OCI-M2 (cell line): Measurements from ENCODE around the gene TMEM150C.

Experiments
- DNase-seq: peaks from one replicate; lab custom pipeline; 2025; ENCODE audit not compliant: unreplicated experiment; lab: John Stamatoyannopoulos, UW

TMEM150C gene

DNA sequence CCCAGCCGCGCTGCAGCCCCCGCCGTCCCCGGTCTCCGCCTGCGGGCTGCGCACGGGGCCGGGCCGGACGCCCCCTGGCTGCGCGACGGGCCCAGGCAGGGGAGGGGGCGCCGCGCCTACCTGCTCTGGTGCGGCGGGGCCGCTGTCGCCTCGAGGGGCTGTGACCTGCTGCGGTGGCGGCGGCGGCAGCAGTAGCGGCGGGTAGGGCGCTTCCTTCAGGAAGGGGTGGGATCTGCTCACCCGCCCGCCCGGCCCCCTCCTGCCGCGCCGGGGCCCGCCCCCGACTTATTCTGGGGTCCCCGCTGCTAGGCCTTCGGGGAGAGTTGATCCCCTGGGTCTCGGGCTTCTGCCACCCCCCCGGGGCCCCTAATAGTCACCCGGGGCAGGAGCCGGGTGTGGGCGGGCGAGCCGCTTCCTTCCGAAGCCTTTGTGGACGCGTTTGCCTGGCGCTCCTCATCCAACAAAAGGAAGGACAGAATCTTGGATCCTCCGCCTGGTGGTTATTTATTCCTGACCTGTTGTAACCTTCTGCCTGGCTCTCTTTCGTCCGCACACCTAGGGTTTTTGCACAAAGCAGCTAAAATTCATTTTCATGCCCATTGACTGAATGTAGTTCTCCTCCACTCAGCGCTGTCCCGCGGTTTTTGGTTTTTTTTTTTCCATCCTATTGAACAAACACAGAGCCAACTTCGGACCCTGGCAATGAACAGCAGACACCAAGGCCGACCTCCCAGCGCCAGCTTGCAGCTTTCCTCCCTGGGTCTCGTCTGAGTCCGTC lies at the start of gene TMEM150C:
Gene TMEM150C, minus strand, starts transcription at position 203 of the 778 bp plus-strand sequence. CDS start 57,331 bp downstream, outside the sequence.
- DNase-seq, result no peak

DNA sequence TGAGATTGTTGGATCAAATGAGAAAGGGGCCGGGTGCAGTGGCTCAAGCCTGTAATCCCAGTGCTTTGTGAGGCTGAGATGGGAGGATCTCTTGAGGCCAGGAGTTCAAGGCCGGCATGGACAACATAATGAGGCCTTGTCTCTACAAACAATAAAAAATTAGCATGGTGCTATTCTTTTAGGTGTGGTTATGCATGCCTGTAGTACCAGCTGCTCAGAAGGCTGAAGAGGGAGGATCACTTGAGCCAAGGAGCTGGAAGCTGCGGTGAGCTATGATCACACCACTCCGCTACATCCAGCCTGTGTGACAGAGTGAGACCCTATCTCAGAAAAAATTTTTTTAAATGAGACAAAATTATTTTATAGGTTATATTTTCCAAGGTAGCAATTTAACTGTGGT lies 49.7 kb upstream of the TMEM150C start:
- DNase-seq, result no peak

GRCh38 chr4:82610041-82610440 lies 48.3 kb upstream of the TMEM150C start:
- DNase-seq, result no peak

DNA sequence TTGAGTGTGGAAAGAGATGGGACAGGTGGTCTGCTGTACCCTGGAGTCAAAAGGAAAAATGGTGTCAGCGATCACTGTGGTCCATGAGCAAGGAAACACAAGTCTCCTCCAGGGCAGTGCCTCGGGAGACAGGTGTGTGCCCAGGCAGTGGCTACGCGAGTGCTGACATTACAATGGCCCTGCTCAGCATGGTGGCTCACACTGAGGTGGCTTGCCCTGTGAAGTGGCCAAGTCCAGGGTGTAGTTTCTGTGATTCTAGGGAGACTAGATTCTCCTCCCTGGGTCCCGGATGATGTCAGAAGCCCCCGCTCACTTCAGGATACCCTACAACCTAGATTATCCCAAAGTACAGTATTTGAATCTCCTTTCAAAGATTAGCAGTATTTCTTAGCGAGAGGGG lies 44.8 kb upstream of the TMEM150C start:
- DNase-seq, result no peak

GRCh38 chr4:82604522-82604921 lies 42.7 kb upstream of the TMEM150C start:
- DNase-seq, result no peak

DNA sequence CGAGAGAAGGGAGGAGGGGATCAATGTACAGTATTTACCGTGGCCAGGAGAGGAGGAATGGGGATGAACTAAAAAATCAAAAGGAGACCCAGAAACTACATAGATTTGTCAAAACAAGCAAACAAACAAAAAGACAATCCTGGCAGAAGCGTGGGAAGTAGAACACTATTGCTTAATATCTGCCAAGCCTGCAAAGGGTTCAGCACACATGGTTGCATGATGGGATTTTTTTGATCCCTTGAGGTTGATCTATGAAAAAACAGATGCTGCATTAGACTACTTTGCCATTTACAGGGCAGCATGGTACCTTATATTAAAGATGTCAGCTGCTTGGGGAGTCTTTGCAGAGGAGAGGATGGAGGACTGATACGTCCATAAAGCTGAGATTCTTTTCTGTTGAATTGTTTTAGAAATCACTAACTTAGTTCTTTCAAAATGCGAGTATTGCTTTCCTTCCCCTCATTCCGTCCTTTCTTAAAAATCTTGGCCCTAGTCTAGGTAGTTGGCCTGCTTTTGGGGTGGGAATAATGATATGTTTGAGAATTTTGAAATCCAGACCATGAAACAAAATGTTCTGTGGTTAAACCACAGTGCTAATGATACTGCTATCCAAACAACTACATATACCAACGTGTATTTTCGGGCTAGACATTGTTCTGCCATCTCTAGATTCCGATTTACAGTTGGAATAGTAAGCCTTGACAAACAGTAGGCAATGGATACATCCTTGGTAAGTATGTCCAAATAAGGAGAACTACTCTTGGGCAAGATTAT lies 39.6 kb upstream of the TMEM150C start:
- no peak for DNase-seq

- DNase-seq, result no peak
Measured at GRCh38 chr4:82599336-82599735, 37.5 kb upstream of the TMEM150C start.

DNA sequence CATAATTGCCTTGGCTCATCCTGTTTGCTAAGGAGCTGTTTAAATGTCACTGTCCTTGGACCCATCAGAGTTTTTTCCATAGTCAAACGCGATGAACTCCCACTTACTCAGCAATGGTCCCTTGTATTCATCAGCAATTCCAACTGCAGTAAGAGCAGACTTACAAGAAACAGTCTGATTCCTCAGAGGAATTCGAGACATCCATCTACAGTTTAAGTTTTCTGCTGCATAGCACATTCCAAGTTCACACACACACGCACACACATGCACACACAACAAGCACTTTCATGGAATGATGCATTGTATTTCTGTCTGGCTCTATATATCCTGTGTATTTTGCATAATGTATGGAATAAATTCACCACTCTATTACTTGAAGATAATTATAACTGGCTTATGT lies 32.7 kb upstream of the TMEM150C start:
- DNase-seq, result no peak

GRCh38 chr4:82593411-82593810 lies 31.6 kb upstream of the TMEM150C start:
- no peak for DNase-seq

DNA sequence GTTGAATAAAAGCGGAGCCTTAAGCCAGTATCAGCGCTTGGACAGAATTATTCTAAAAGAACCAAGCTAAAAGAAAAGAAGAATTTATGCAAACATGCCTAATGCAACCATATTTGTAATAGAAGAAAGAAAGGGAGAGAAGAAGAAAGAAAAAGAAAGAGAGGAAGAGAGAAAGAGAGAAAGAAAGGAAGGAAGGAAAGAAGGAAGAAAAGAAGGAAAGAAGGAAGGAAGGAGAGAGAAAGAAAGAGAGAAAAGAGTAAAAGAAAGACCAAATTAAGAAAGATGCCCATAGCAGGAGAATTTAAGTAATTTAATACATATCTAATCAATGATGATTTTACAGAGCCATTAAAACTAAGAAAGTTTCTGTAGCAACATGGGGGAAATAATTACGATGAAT lies 30.9 kb upstream of the TMEM150C start:
- DNase-seq, result no peak

DNA sequence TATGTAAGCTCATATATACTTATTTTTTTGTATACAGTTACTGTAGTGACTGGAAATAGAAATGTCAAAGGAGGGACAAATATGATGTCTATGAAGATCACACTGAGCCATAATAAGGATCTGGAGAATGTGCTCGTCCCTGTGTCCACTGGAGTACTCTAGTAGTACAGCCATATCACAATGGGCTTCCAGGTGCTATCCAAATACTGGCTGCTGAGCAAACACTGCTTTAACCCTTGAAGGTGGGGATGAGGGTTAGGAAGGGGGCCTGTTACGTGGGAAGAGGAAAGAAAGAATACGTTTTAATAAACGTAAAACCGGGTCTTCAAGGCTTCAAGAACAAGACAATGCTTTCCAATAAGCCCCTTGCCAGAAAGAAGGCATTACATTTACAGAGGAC lies 29.8 kb upstream of the TMEM150C start:
- DNase-seq, result no peak

- DNase-seq, result no peak
Measured at GRCh38 chr4:82589756-82590155, 28.0 kb upstream of the TMEM150C start.

GRCh38 chr4:82588771-82589270 lies 27.0 kb upstream of the TMEM150C start:
- DNase-seq, result no peak

DNA sequence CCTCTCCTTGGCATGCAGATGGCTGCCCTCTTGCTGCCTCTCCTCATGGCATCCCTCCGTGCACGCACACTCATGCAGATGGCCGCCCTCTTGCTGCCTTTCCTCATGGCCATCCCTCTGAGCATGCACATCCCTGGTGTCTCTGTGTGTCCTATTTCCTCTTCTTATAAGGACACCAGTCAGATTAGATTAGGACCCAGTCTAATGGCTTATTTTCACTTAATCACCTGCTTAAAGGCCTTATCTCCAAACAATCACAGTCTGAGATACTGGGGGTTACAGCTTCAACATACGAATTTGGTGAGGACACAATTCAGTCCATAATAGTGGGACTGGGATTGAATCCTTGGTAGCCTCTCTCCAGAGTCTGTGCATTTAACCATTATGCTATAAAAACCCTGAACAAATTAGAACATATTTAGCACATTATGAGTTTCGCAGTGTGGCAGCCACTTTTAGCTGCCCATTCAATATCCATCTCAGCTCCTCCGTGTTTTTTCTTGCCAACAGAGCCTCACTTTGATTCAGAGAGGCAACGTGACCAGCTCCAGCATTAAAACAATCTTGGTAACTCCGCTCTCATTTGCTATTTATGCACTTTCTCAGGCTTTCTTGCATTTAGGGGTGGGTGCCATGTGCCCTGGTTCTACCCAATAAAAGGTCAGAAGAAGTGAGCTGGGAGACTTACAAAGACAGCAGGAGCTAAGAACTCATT lies 26.2 kb upstream of the TMEM150C start:
- no peak for DNase-seq

DNA sequence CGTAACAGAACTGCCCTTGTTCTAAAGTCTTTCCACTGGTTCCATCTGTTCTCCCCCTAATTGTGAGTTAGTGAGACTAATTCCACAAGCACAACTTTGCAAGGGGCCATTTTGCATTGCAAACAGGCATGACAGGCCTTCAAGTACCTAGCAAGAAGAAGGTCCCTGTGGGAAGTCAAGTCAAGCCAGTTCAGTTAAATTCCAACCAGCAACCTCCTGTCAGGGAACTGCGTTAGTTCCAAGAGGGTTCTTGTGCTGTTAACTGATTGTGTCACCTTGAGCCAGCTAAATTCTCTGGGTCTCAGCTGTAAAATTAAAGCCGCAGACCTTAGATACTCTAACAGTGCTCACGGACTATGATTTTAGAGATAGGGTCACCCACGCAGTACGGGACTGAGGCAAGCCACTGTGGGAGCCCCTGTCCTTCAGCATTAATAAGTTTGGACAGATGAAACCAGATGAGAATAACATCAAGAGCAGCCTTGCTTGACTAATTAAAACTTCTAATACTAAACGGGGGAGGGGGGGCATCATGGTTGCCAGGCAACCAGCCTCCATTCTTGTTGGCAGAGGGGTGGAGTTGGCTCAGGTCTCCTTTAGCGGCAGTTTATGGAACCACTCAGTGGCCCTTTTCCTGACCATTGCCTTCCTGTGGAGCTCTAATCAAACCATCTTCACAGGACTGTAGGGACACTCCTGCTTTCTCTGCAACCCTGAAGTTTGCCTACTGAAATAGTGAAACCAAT lies 24.1 kb upstream of the TMEM150C start:
- DNase-seq, result no peak

DNA sequence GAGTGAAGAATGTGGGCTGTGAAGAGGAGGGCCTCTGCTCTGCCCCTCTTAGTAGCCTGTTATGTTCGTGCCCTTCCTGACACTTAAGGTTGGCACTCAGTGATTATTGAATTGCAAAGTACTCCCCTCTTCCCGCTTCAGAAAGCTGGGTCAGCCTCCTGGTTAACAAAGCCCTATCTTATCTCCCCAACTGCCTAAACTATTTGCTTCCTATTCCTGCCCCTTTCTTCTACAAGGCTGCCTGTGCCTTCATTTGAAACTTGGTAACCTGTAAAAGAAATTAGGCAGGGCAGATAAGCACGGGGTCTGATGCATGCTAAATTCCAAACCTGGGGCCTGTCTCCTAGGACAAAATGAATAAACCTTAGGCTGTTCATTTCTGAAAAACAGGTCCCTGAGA lies 23.1 kb upstream of the TMEM150C start:
- no peak for DNase-seq

DNA sequence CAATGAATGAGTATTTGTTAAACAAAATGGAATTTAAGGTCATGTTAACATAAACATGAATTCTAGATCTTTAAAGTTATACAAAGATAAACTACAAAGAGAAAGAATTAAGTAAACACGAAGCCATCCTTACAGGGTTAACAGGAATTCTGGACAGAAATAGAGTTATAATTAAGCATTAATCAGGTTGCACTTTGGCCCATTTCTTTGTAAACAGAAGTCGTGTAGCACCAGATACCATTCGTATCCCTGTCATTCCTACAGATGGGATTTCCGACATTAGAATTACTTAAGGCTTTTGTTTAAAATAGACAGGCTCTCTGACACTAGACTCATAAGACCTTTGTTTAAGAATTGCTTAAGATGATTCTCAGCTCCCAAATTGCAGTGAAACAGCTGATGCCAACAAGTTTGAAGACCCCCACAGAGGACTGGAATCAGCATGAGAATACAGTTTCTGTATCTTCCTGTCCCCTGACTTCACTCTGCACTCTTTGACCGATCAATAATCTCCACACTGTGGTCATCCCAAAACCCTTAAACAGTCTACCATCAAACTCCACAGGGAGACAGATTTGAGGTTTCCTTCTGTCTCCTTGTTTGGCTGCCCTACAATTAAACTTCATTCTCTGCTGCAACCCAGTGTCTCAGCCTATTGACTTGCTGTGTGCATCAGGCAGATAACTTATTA lies 22.3 kb upstream of the TMEM150C start:
- no peak for DNase-seq

DNA sequence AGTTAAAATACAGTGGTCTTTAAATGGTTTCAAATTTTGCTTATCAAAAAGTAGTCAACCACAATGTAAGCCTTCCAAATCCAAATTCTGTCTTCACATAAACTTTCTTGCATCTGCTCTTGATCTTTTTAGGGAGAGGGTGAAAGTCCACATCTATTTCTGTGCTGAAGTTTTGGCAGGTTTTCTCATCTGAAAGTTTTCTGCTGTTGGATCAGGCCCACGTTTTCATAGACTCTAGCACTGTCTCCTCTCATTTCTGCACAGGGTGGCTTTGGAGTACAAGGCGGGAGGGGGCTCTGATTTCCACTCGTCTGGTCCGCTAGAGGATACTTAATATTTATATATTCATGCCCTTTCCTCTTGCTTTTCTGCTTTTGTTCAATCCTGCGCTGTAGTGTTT lies 18.1 kb upstream of the TMEM150C start:
- no peak for DNase-seq

GRCh38 chr4:82578935-82579334 lies 17.1 kb upstream of the TMEM150C start:
- no peak for DNase-seq

- no peak for DNase-seq
Measured at GRCh38 chr4:82577451-82577850, 15.7 kb upstream of the TMEM150C start.
